RPMI7951 (cell line): ENCODE results near the gene ZBTB33. TPM values are rescaled to one million over a fixed set of nuclear protein-coding genes. Genes with fewer than 3 reads are reported as not detected.

Experiments used
- DNase-seq: peaks from one replicate; pipeline ENCODE4 v3.0.0-alpha.2; 2012; ENCODE audit warnings: low read depth
- total RNA-seq: library from RNA; depleted of rRNA; stranded (reverse); fragments of >200 nt; shearing (Covaris generic); gene quantifications from 2 replicates; pipeline ENCODE4 v1.2.3, GENCODE V29; 2014; rRNA removed

Gene ZBTB33, protein sequence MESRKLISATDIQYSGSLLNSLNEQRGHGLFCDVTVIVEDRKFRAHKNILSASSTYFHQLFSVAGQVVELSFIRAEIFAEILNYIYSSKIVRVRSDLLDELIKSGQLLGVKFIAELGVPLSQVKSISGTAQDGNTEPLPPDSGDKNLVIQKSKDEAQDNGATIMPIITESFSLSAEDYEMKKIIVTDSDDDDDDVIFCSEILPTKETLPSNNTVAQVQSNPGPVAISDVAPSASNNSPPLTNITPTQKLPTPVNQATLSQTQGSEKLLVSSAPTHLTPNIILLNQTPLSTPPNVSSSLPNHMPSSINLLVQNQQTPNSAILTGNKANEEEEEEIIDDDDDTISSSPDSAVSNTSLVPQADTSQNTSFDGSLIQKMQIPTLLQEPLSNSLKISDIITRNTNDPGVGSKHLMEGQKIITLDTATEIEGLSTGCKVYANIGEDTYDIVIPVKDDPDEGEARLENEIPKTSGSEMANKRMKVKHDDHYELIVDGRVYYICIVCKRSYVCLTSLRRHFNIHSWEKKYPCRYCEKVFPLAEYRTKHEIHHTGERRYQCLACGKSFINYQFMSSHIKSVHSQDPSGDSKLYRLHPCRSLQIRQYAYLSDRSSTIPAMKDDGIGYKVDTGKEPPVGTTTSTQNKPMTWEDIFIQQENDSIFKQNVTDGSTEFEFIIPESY
- total RNA-seq, result 13.3 and 16.8 TPM in 2 replicates

DNA sequence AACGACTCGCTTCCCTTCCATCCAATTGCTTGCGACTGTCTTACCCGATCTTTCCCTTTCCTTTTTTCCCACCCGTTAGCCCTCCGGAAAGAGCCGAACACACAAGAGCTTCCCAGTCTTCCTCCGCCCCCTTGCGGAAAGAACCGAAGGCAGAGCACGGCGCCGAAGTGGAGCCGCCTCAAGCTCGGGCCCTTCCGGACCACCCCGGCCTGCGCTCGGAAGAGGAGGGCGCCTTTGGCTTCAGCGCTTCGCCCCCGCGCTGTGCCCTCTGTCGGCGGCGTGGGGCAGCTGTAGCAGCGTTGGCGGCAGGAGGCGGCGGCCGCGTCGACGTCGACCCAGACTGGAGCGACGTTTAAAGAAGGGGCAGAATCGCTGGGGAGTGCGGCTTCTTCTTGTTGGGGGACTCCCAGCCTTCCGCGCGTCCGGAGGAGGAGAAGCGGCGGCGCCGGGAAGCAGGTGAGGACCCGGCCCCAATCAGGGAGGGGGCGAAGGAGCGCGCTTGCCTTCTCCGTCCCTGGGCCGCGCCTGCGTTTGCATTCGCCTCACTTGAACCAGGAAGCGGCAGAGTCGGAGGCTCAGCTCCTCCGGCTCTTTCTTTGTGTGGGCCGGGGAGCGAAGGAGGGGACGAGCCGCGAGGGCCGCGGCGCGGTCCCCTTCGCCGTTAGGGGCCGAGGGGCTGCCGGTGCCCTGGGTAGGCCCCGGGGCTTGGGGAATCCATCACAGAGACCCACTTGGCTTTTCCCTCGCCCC lies at the start of gene ZBTB33:
Gene ZBTB33, plus strand, starts transcription at position 291 of the 750 bp plus-strand sequence. CDS start 2,604 bp downstream, outside the sequence.
- peak; percentile 89 for DNase-seq

DNA sequence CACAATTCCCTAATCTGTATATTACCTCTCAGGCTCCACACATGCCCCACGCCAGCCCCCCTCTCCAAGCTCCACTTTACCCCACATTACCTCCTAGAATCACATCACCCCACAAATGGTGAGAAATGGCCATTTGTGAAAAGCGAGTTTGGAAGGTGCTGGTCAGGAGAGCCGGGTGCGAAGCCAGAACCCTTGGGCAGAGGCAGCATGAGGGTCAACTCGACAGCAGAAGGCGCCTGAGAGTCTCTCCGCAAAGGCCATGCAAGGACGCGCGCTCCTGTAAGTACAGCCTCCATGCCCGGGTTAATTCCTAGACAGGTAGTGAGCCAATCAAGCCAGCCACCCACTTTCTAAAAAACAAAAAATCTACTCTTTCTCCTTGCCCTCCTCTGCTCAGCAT lies 49.8 kb upstream of the ZBTB33 start:
- no peak for DNase-seq

DNA sequence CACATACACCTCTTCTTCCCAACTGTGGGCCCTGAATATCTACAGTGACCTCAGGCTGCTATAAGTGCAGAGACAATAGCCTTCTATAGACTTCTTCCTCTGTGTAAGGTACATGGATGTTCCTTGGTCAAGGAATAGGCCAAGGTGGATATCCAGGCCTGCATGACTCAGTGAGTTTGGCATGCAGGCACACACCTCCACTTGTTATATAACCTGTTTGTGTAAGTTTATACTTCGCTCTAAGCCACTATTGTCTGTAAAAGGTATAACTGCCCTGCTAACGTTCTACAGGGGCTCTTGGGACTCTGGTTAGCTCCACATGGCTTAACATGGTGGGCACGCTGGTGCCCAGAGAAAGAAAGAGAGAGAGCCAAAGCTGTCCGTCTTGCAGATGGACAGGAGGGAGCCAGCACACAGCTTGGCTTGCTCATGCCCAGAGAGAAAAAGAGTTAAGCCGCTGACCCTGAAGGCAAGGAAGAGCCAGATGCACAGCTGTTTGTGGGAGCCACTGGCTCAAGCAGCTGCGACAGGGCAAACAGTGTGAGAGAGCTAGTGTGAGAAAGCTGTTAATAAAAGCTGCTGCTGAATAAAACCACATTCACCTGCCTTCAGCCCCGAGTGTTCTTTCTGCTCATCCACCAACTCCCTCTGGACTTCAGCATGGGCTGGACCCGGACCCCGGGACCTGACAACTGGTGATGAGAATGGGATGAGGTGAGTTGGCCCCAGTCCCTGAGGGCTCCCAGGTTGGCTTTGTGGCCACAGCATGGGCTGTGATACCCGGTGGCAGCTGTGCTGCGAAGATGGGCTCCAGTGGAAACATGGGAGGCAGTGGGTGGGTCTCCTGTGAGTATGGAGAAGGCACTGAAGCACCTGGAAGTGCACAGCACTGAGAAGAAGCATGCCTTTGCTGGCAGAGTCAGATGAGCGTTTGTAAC lies 44.5 kb upstream of the ZBTB33 start:
- DNase-seq, result no peak

DNA sequence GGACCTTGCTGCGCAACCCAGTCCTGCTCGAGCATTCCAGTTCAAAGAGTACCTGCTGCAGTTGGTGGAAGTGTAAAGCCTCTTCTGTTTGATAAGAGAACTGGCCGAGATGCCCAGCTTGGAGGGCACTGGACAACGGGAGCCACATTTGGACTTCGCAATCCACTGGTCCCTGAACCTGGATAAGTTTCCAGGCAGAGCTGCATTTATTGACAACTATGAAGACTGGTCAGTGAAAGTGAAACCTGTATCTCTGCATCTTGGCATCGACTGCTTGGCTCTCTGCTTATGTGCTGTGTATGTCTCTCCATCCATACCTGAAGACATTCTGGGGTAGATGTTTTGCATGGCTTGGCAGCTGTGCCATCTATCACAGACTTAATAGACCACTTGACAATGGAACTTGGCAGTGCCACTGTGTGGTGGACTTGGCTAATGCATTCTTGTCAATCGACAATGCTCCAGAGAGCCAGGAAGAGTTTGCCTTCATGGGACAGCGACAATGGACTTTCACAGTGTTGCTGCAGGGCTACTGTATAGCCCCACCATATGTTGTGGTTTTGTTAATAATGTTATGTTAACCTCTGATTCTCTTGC lies 43.5 kb upstream of the ZBTB33 start:
- DNase-seq, result no peak

DNA sequence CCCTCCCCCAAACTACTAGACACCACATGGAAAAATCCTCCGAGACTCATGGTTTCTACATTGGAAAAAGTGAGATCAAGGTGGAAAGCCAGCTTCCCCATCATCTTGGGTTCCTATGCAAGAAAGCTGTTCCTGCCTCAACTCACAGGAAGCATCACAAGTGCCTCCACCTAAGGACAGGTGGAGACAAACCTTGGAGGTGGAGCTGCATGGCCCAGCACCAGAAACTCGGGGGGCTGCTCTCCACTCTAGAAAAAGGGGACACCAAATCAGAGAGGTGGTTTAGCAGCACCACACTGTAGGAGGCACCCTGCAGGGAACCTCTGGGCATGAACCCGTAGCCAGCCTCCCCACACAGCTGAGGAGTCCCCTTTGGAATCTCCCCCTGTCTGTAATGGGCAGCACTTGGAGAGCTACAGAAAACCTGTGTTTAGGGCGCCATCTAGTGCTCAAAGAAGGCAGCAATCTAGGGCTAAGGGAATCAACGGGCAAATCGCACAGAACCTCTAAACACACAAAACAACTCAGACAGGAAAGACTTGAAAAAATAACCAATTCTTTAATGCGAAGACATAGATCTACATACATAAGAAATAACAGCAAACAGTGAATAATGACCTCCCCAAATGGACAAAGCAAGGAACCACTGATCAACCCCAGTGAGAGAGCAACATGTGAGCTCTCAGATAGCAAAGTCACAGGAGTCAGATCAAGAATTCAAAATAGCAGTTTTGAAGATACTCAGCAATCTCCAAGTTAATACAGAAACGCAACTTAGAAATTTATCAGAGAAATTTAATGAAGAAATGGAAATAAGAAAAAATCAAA lies 37.0 kb upstream of the ZBTB33 start:
- peak; percentile 23 for DNase-seq

DNA sequence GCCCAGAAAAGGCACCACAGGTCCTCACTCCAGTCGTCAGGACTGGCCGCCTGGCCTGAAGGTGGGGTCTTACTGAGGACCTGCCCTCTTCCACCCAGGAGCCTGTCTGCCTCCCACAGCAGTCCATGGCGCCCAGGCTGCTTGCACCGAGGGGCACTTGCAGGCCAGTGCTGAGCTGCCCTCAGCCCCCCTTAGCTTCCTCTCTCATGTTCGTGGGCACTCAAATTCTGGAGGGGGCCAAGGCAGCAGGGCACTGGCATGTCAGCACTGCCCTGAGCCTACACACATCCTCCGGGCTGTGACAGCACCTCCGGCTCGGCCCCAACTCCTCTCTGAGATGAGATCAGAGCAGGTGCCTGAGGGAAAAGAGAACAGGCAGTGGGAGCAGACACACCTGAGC lies 27.2 kb upstream of the ZBTB33 start:
- DNase-seq, result no peak

DNA sequence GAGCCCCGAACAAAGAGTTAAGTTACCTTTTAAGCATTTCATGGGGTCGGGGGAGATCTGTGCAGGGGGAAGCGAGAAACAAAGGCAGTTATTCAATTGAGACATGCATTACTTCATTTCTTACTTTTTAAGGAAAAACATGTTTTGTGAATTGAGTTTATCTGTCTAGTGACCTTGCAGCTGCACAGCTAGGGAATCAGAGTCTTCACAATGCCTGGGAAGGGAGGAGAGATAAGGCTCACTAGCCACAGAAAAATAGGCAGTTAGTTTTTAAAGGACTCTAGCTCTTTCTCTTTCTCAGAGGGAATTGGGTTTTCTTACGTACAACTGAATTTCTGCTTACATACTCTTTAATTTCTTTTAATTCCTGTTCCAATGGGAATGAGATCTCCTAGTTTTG lies 26.2 kb upstream of the ZBTB33 start:
- DNase-seq, result no peak

DNA sequence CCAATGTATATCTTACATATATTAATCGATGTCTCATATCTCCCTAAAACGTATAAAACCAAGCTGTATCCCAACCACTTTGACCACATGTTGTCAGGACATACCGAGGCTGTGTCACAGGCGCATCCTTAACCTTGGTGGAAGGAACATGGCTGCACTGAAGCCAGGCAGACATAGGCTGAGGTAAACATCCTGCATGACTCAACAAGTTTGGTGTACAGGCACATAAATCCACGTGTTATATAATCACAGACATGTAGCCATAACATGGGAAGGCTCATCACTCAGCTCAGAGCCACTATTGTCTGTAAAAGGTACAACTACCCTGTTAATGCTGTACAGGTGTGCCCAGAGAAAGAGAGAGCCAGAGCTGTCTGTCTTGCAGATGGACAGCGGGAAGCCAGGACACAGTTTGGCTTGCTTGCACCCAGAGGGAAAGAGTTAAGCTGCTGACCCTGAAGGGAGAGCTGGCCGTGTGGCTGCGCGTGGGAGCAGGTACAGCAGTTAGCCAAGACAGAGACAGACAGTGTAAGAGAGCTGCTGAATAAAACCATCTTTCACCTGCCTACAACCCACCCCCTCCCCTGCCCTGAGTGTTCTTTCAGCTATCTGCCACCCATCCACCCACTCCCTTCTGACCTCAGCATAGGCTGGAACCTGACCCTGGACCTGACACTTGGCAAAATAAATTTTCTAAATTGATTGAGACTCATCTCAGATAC lies 22.3 kb upstream of the ZBTB33 start:
- DNase-seq, result no peak

DNA sequence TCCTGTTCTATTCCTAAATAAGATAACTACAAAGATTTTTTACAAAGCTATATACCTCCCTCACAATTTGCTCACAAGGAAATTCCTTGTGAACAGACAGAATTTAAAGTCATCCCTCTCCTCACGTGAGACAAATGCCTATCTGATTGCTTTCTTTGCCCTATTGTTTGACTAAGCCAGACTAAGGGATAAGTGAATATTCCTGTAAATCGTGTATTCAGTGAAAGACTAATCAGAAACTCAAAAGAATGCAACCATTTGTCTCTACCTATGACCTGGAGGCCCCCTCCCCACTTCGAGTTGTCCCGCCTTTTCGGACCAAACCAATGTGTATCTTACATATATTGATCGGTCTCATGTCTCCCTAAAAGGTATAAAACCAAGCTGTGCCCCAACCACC lies 15.3 kb upstream of the ZBTB33 start:
- DNase-seq, result no peak

DNA sequence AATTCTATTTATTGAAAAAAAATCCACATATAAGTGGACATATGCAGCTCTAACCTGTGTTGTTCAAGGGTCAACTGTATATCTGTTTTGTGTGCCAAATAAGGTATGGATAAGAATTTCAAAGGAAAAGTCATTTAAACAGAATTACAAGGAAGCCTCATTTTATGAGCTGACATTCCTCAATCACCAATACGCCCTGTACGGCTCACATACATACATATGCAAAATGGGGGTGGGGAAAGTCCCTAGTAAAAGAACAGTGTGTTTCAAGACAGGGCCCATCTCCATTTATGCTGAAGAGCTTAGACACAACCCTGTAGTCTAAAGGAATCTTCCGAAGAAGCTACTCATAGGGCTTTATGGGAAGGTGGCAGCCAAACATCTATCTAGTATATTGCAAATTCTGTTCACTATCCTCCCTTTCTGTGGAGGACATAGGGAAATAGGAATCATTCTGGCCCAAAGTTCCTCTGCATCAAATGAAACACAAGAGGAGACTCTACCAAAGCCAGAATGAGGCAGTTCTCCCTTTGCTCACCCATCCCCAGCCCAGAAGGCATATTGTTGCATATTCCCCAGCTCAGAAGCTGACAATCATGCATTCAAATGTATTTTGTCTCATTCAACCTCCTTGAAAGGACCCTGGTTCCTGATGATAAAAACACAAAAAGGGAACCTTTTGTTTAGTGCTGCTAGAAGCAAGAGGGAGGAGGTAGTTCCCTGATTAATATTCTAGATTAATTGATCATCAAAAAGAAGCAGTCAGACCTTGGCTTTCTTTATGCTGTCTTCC lies 13.7 kb upstream of the ZBTB33 start:
- no peak for DNase-seq

DNA sequence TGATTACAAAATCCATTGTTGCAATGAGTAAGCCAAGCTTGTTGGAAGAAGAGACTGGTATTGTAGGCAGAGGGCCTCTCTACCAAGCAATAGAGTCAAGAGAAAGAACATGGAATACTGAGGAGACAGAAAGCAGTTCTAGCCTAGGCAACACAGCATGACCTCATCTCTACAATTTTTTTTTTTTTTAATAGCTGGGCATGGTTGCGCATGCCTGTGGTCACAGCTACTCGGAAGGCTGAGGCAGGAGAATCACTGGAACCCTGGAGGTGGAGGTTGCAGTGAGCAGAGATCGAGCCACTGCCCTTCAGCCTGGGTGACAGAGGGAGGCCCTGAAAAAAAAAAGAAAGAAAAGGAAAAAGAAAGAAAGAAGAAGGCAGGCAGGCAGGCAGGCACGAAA lies 11.7 kb upstream of the ZBTB33 start:
- DNase-seq, result no peak

DNA sequence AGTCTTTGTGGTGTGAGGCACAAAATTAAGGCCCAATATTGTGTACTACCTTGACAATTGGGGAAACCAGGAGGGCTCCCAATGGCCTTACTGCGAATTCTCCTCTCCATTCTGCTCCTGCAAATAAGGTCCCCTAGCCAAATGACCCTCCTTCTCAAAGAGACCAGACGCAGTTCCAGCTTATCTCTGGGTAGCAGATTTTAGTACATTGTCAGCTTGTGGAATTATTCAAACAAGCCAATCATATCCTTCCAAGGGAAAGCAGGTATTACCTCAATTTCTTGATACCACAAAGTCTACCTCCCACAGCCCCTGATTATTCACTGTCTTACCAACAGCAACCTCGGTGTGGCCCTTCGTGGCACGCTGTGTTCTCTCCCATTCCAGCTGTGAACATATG lies 7.8 kb upstream of the ZBTB33 start:
- no peak for DNase-seq

DNA sequence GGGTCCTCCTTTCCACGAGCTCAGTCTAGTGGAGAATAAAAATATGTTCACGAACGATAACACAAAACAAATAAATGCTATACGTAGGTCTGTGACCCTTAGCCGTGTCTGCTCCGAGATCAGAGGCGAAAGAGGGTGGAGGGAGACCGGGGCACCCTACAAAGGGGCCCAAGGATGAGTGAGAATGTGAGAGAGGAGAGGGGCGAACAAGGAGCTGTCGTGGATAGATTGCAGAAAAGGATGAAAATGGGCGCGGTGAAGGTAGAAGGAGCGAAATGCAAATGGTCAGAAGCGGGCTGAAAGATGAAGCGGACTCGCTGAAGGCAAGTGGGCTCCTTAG lies 6.2 kb upstream of the ZBTB33 start:
- DNase-seq, result no peak

DNA sequence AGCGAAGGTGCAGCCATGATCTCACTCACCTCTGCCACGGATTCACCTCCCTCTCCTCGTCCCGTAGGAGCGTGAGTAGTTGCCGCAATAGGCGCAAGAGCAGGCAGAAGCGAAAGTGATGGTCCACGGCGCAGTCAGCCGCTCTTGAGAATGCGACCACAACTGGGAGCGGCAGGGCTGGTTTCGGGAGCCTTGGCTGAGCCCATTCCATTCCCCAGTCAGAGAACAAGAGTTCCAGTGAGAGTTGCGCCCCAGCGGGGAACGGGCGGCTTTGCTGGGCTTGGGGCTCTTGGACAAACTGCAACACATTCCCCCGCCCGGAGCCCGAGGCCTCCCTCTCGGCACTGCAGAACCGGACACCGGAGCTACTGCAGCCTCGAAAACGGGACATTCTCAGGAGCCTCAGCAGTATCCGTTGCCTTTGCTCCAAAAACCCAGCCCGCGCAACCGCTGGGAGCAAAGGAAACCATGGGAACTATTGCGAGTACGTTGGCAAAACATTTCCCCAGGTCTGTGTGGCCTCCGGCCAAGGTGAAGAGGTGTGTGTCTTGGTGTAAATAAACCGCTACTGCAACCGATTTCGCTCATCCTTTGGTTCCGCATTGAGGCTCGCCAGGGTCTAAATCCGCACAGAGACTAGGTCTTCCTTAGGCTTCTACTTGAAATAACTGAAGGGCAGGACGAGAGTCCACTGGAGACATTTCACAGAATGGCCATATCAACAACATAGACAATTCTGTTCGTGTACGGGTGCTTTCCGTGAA lies 5.7 kb upstream of the ZBTB33 start:
- peak; percentile 71 for DNase-seq

DNA sequence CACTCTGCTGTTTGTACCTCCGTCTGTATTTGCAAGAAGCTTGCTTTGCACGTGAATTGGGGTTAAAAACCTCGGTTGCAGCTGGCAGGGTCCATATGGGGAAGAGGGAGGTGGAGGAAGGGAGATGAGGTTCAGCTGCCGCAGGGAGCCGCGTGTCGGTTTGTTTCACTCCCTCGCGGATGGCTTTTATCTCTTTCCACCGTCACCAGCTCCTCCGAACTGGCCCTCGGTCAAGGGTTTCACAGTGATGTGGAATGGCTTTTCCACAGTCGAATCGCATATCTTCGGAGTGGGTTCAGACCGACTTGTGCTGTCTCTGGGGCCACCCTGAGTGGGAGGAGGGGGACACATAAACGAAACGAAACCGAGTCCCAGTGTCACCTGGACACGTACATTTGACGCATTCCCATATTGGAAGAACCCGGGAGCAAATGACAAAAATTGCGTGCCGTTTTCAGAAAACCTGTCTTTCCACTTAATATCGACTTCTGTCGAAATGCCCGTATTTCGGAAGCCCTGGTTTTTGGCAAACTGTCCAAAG lies 929 bp downstream of the ZBTB33 start:
- DNase-seq, result peak; percentile 16

DNA sequence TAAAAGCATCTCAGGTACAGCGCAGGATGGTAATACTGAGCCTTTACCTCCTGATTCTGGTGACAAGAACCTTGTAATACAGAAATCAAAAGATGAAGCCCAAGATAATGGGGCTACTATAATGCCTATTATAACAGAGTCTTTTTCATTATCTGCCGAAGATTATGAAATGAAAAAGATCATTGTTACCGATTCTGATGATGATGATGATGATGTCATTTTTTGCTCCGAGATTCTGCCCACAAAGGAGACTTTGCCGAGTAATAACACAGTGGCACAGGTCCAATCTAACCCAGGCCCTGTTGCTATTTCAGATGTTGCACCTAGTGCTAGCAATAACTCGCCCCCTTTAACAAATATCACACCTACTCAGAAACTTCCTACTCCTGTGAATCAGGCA lies 3.2 kb downstream of the ZBTB33 start:
- DNase-seq, result no peak

DNA sequence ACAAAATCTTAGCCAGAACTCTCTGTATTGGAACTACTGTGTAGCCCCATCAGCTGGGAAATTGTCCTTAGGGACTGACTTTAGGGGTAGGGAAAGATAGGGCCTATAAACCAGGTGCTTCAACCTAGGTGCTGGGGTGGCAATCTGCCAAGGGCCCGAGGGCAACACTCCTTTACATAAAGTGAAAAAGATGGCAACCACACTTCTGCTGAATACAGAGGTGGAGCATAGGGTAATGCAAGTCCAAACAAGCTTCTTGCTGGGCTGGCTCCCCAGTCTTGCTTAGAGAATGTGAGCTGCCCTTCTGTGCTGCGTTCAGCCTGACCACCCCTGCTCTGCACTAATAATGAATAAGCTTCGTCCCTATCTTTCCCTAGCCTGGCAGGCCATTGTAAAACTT lies 9.8 kb downstream of the ZBTB33 start:
- DNase-seq, result no peak
